HG03095 (cell line): ENCODE measurements around the gene MYRIP.
"Not testable (repeated sequence)": the region's sequence is repeated elsewhere in the genome, so short reads cannot be mapped to it uniquely, and the experiment has no call there.

Experiments
- ATAC-seq: cut with Tn5 transposase; IDR thresholded peaks from one replicate; pipeline ENCODE4 v1.9.1; 2021; ENCODE audit warnings: moderate library complexity; ENCODE audit not compliant: unreplicated experiment

MYRIP gene

DNA sequence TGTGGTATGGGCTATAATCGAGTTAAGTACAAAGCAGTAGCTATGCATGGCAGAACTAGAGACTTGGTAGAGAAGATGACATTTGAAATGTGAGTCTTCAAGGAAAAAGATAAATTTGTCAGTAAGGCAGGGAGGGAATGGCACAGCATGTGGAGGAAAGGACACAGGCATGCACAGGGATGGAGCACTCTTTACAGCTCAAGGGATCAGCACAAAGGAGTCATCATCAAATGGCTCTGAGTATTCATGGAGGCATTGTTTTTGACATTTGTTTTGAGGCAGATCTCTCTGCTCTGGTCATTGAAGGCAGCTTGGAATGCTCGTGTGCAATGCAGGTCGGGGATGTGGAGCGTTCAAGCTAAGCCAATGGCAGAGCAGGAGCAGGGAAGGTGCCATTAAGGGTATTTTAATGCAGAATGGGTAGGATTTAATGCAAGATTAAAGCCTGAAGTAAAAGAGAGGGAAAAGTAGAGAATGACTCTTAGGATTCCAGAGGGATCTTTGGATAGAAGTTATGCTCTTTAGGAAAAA is 213.0 kb downstream of the MYRIP start:
- no peak for ATAC-seq

DNA sequence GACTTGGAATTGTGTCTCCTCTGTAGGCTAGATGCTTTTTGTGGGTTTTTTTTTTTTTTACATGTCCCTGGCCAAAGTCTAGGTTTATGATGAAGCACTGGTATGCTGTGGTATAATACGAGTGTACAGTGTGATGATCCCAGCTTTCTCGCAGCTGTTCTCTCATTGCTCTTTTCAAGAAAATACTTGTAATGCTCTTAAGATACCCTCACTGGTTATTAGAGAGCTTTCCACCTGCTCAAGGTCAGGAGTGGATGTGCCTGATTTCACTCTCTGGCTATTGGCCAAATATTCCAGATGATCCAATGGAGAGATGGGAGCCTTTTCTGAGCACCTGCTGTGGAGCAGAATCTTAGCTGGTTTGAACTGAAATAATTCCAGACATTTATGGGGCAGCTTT is 215.1 kb downstream of the MYRIP start:
- no peak for ATAC-seq

- ATAC-seq, result not testable (repeated sequence)
These were observed 216.5 kb downstream of the MYRIP start for GRCh38 chr3:40025892-40026291.

DNA sequence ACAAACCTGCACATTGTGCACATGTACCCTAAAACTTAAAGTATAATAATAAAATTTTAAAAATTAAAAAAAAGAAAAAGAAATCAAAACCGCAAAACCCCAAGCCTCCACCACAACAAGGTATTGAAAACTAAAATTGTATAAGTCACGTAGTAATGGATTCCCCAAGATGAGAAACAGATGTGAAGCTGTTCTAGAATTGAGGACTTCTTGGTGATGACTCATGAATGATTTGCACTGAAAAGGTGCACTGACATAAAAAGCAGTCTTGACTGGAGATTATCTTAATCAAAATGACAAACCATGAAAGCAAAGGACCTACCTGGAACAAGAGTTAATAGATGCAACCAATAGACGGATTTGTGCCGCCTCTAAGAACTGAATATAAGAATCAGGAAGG is 225.8 kb downstream of the MYRIP start:
- ATAC-seq, result no peak

DNA sequence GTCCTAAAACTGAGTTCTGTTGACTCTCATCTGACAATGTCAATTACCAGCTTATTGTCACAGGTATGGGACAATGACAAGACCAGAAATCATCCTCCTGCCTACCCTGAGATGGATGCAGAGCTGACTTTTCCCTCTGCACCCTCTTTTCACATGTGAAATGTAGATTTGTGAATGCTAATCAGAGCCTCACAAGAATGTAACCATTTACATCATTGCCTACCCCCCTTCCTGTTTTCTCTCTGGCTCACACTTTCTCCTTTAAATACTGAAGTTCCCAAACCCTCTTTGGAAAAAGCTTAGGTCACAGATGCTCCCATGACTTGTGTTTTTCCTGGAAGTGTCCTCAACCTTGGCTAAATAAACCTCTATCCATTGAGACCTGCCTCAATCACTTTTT is 228.2 kb downstream of the MYRIP start:
- no peak for ATAC-seq

GRCh38 chr3:40042752-40043443 is 233.5 kb downstream of the MYRIP start:
- no peak for ATAC-seq

DNA sequence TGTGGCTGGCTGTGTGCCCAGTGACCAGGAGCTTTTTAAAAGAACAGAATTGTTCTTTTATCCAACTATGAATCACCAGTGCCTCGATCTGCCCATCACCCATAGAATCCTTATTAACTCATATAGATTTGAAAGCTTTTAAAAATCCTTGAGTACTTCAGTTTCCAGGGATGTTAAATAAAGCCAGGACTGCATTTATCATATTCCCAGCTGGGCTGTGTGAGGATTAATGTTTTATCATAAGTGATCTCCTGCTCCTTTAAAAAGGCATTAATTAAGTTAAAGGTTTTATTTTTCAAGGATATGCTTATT is 234.0 kb downstream of the MYRIP start:
- ATAC-seq, result no peak

DNA sequence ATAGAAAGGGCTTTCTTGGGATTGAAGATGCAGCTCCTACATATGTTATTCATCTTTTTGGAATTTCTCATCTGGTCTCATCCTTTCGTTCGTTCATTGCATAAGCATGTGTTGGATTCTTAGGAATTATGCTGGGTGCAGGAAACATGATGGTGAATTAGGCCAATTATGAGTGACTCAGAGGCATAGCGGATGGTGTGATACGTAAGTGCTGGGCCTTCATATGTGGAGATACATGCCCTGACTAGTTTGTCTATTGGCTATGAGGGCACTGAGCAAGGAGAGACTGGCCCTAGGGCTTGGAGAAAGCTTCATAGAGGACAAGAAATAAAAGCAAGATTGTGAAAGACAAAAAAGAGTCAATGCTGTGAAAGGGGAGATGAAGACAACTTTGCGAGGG is 235.1 kb downstream of the MYRIP start:
- no peak for ATAC-seq

GRCh38 chr3:40045051-40045450 is 235.6 kb downstream of the MYRIP start:
- ATAC-seq, result no peak

- no peak for ATAC-seq
These were observed 236.7 kb downstream of the MYRIP start for GRCh38 chr3:40046149-40046548.

- no peak for ATAC-seq
These were observed 238.0 kb downstream of the MYRIP start for GRCh38 chr3:40047406-40047805.

- no peak for ATAC-seq
These were observed 244.3 kb downstream of the MYRIP start for GRCh38 chr3:40053663-40054062.

- ATAC-seq, result no peak
These were observed 245.3 kb downstream of the MYRIP start for GRCh38 chr3:40054568-40055222.

GRCh38 chr3:40055361-40055760 is 246.0 kb downstream of the MYRIP start:
- ATAC-seq, result no peak

- ATAC-seq, result no peak
These were observed 246.5 kb downstream of the MYRIP start for GRCh38 chr3:40055956-40056355.

DNA sequence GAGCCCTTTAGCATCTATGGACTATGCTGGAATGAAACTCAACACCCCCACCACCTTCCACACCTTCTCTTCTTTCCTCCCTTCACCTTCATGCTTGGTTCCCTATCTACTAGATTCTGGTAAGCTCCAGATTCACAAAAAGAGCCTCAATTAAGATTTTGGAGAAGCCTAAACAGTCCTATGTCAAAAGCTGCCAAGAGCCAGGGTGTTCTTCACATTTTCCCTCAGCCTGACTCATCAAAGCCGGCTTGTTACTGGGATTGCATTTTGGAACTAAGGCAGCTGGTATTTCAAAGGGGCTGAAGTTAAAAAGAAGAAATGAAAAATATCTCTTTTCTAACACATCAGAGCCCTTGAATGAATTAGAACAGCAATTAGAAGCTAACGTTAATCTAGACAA is 247.7 kb downstream of the MYRIP start:
- ATAC-seq, result no peak

DNA sequence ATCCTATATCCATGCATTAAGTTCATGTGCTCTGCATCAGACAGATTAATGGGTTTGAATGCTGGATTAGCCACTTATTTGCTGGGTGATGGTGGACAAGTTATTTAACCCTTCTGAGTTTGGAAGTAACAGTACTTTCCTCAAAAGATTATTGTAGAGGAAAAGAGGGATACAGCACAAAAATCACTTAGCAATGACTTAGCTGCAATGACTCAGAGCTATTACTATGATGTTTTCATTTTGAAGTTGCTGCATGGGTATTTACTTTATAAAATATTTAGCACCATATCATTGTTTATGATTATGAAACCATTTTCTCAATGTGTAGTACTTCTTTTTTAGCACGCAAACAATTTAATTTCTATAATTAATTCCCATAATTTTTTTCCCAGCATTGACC is 248.4 kb downstream of the MYRIP start:
- no peak for ATAC-seq

DNA sequence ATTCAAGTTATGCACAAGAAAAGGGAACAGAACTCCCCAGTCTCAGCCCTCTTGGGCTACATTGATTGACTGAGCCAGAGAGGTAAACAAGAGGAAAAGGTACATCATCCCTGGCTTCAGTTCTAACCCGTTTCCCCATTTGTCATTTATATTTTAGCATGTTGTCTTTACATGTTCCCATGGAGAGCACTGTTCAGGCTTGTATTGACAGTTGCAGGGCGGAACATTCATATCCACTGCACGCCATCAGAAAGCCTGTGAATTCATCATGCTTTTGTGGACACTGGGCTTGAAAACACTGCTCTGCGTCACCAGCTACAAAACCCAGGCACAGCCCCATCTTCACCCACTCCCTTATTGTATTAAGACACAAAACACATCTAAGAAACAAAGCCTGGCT is 259.2 kb downstream of the MYRIP start:
- ATAC-seq, result no peak

- no peak for ATAC-seq
These were observed 261.4 kb downstream of the MYRIP start for GRCh38 chr3:40070816-40071215.

DNA sequence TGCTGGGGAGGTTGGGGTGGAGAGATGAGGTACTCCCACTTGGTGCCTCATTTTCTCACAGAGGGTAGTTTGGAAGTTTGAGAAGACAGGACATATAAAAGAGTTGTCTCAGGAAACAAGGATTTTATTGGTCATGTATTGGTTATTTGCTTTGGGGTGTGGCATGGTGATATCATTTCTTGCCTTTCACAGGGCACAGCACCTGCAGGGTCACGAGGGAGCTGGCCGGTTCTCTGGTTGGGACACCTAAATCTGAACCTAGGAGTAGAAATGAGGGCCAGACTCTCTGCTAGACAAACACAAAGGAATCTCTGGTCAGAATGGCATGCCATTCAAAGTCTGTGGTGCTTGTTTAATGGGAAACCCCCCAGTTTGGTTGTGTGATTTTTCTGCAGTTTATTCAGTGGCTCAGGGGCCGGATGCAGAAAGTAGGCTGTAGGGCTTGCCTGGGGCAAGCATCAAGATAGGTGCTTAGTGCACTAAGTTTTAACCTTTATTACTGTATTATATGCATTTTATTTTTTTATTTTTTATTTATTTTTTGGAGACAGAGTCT is 262.4 kb downstream of the MYRIP start:
- ATAC-seq, result no peak

- ATAC-seq, result no peak
These were observed 264.1 kb downstream of the MYRIP start for GRCh38 chr3:40073310-40074007.

- not testable (repeated sequence) for ATAC-seq
These were observed 267.7 kb downstream of the MYRIP start for GRCh38 chr3:40077139-40077538.
